Stimulated activated naive CD4-positive, alpha-beta T cell treated with Interleukin-2 at 50 U/mL for 16 hours (primary cell): Measurements from ENCODE around the gene ATOSB.

Experiments used
- DNase-seq: peaks from one replicate; lab custom pipeline; 2025; lab: John Stamatoyannopoulos, UW

Gene ATOSB

GRCh38 chr9:35079426-35080341 lies 36.0 kb downstream of the ATOSB start, which contains the start of gene FANCG:
Gene FANCG, minus strand, starts transcription at chr9:35079942. Its CDS starts 418 bp downstream, at chr9:35079524.
- peak; percentile 80 for DNase-seq

GRCh38 chr9:35079041-35079425 lies 36.6 kb downstream of the ATOSB start:
- DNase-seq: no peak

GRCh38 chr9:35078066-35078465 lies 37.6 kb downstream of the ATOSB start:
- no peak for DNase-seq

GRCh38 chr9:35076848-35077247 lies 38.8 kb downstream of the ATOSB start:
- no peak for DNase-seq

GRCh38 chr9:35075358-35075757 lies 40.3 kb downstream of the ATOSB start:
- no peak for DNase-seq

GRCh38 chr9:35074791-35075190 lies 40.9 kb downstream of the ATOSB start:
- no peak for DNase-seq

GRCh38 chr9:35074141-35074540 lies 41.5 kb downstream of the ATOSB start:
- no peak for DNase-seq

- no peak for DNase-seq
Measured at GRCh38 chr9:35073279-35073612, 42.4 kb downstream of the ATOSB start.

- peak; percentile 98 for DNase-seq
Measured at GRCh38 chr9:35072461-35073278, 43.0 kb downstream of the ATOSB start, which contains the start of gene VCP. Gene VCP, minus strand, starts transcription at chr9:35072625. Its CDS starts 272 bp downstream, at chr9:35072353.

GRCh38 chr9:35071814-35072460 lies 43.7 kb downstream of the ATOSB start:
- DNase-seq: peak; percentile 79

GRCh38 chr9:35070823-35071813 lies 44.5 kb downstream of the ATOSB start:
- peak; percentile 6 for DNase-seq

GRCh38 chr9:35069020-35069419 lies 46.6 kb downstream of the ATOSB start:
- no peak for DNase-seq

GRCh38 chr9:35067056-35067455 lies 48.6 kb downstream of the ATOSB start:
- no peak for DNase-seq

- DNase-seq: no peak
Measured at GRCh38 chr9:35060548-35061207, 55.0 kb downstream of the ATOSB start.

- DNase-seq: no peak
Measured at GRCh38 chr9:35059438-35059837, 56.2 kb downstream of the ATOSB start.

- DNase-seq: no peak
Measured at GRCh38 chr9:35057271-35057620, 58.4 kb downstream of the ATOSB start.

GRCh38 chr9:35056571-35057270 lies 58.9 kb downstream of the ATOSB start:
- no peak for DNase-seq

GRCh38 chr9:35054871-35055644 lies 60.6 kb downstream of the ATOSB start:
- DNase-seq: no peak

GRCh38 chr9:35054185-35054835 lies 61.4 kb downstream of the ATOSB start:
- no peak for DNase-seq
